H1 (cell line): ENCODE data around the gene GALNTL6. TPM values are rescaled to one million over a fixed set of nuclear protein-coding genes. Genes with fewer than 3 reads are reported as not detected.

Experiments
- BCL11A ChIP-seq, 2 experiments: IDR thresholded peaks; one replicate each; pipeline ENCODE4 v1.6.1; 2011; ENCODE audit warnings: low read depth in 2 of 2, low read length in 2 of 2, mild to moderate bottlenecking in 2 of 2
- CHD1 ChIP-seq: IDR thresholded peaks from 2 replicates; pipeline ENCODE4 v1.6.1; 2012; ENCODE audit warnings: low read depth, low read length, improper control_type of control experiment
- RAD21 ChIP-seq, 2 experiments: IDR thresholded peaks in 1 of 2; conservative IDR thresholded peaks in 1 of 2; 2 replicates each; pipeline ENCODE4 v1.6.1; 2011; ENCODE audit warnings: low read depth in 2 of 2, low read length in 2 of 2, improper control_type of control experiment in 1 of 2, inconsistent platforms in 1 of 2, mild to moderate bottlenecking in 1 of 2, moderate library complexity in 1 of 2
- polyA plus RNA-seq, 7 experiments: library from polyadenylated mRNA; depleted of rRNA in 3 of 7; stranded (reverse) in 5 of 7; unstranded in 2 of 7; fragments of >200 nt in 5 of 7; fragments of 200-250 nt in 2 of 7; gene quantifications; 1 replicate in 5 of 7; 2 replicates in 1 of 7; 4 replicates in 1 of 7; pipeline versions ENCODE4 v1.2.1 to v1.2.3, GENCODE V29; 2011 to 2013; ENCODE audit warnings: missing spikeins in 2 of 7, mixed read lengths in 2 of 7
- total RNA-seq: library from RNA; stranded (reverse); fragmentation: NEBNext Ultra II Directional; extraction: Animal tissue kit (Norgen Biotek cat#: 25700); gene quantifications from 2 replicates; pipeline ENCODE4 v1.2.1, GENCODE V29; 2021
- TF ChIP-seq, protein P1 (sequence below), 3 experiments: IDR thresholded peaks; 1 replicate in 2 of 3; 2 replicates in 1 of 3; pipeline versions ENCODE4 v1.5.1 to v1.6.1; 2011; ENCODE audit warnings: low read length in 3 of 3, mild to moderate bottlenecking in 3 of 3, inconsistent platforms in 2 of 3, low read depth in 1 of 3, moderate library complexity in 1 of 3; ENCODE audit not compliant: insufficient read depth in 1 of 3; ENCODE audit errors: control extremely low read depth in 1 of 3
- TF ChIP-seq, protein P2 (sequence below): IDR thresholded peaks from 2 replicates; pipeline ENCODE4 v1.6.1; 2011; ENCODE audit warnings: low read depth, mild to moderate bottlenecking, low read length; ENCODE audit not compliant: insufficient read depth

GALNTL6 gene
- total and polyA plus RNA-seq, 2 of the 8 experiments (the other 6 are each of a cell fraction or from before 2014, with no cell fraction given), result 0.03 to 0.32 TPM

DNA sequence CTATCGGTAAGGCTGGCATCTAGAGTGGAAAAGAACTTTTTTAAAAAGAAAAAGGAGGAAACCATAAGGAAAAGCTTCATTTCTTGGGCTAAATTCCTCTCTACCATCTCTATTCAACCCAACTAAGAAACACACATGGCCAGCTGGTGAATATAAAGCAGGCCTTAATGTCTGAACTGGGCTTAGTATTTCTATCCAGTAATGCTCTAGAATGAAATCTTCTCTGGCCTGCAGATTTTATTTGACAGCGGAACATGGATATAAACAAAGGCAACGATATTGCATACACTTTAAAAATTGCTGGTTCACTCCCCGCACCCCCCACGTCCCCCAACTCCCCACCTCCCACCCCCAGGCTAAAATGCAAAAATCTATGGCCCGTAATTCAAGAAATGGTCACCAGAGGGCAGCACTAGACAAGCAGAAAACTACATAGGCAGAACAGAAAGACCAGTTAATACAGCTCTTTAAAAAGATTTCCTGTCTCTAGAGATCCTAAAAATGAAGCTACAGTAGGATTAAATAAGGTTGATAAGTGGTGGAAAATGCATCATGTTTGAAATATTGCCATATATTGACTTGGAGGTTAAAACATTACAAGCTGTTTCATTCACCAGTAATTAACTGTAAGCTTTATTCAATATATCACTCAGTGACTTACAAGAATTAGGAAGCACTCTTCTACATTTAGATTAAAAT, 1200.2 kb downstream of the GALNTL6 start (continued):
- TF ChIP-seq, protein P1, sequence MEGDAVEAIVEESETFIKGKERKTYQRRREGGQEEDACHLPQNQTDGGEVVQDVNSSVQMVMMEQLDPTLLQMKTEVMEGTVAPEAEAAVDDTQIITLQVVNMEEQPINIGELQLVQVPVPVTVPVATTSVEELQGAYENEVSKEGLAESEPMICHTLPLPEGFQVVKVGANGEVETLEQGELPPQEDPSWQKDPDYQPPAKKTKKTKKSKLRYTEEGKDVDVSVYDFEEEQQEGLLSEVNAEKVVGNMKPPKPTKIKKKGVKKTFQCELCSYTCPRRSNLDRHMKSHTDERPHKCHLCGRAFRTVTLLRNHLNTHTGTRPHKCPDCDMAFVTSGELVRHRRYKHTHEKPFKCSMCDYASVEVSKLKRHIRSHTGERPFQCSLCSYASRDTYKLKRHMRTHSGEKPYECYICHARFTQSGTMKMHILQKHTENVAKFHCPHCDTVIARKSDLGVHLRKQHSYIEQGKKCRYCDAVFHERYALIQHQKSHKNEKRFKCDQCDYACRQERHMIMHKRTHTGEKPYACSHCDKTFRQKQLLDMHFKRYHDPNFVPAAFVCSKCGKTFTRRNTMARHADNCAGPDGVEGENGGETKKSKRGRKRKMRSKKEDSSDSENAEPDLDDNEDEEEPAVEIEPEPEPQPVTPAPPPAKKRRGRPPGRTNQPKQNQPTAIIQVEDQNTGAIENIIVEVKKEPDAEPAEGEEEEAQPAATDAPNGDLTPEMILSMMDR (IDR thresholded peaks at IDR 0.05; ENCODE audit: control extremely low read depth in 1 of 3, insufficient read depth in 1 of 3, low read depth in 1 of 3, low read length in 3 of 3), result peak in 2 of 3 experiments; percentile 46 to 69; a peak in 3 of 4 replicates
- TF ChIP-seq, protein P2, sequence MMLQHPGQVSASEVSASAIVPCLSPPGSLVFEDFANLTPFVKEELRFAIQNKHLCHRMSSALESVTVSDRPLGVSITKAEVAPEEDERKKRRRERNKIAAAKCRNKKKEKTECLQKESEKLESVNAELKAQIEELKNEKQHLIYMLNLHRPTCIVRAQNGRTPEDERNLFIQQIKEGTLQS, result no peak
- no peak for TF ChIP-seq CHD1
- TF ChIP-seq RAD21 (IDR thresholded peaks at IDR 0.05 in 1 of 2, conservative IDR thresholded peaks at IDR 0.05 in 1 of 2; ENCODE audit: low read depth in 2 of 2, low read length in 2 of 2), result peak; percentile 80 to 86
- no peak for TF ChIP-seq BCL11A (IDR thresholded peaks at IDR 0.05; ENCODE audit: low read depth in 2 of 2, low read length in 2 of 2)
